Right ventricle myocardium superior (tissue), 1 donor: ENCODE data around the gene NAP1L1. TPM values are rescaled to one million over a fixed set of nuclear protein-coding genes. Genes with fewer than 3 reads are reported as not detected.

Source experiments
- ATAC-seq: fragments of 200-7000 bp; cut with Tn5 transposase; one replicate; pipeline ENCODE4 v1.9.1; 2020; ENCODE audit warnings: mild to moderate bottlenecking; ENCODE audit not compliant: poor library complexity
- DNase-seq: peaks from one replicate; pipeline ENCODE4 v3.0.0-alpha.2; 2020
- intact Hi-C: fragments of 100-400 bp; cut with DNase I; formaldehyde crosslinking; loops from one replicate; pipeline ENCODE4 v1.11.2; 2022
- total RNA-seq: library from RNA; stranded (reverse); fragmentation: NEBNext Ultra II Directional; extraction: Animal tissue kit (Norgen Biotek cat#: 25700); gene quantifications from one replicate; pipeline ENCODE4 v1.2.1, GENCODE V29; 2021
- donor health status: DM: no; HTN: yes; CAD: no; lungs with severe emphysema.

Gene NAP1L1
- total RNA-seq, 1 donor from 2014 or later = 263 TPM

DNA sequence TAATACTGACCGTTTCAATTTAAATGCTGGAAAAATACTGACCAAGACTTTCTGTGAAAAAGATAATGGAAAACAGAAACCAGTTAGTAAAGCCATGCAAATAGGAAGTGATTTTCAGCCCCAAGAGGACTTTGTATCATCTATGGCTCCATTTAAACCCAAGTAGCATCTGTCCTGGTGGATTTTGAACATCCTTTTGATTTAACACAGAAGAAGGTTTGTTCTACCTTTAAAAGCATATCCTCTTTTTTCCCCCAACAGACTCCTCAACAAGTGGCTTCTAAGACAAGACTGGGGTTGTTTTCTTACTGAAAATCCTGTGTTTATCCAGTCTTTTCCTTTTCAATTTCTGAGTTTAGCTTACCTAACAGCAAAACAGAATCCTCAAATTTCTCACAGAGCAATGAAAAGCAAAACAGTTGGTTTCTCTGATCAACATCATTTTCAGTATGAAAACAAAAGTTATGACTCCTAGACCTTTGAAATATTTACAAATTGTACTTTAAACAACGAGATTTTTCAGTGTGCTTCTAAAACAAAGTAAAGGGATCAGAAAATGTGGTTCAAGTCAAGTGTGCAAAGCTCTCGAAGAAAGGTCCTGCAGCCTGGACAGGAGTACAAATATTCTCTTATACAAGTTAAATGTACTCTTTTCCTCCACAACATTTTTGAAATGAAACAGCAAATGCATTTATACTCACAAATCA, 55.8 kb downstream of the NAP1L1 start:
- intact Hi-C loops = no loop called here
- DNase-seq = no peak
- ATAC-seq = no peak

DNA sequence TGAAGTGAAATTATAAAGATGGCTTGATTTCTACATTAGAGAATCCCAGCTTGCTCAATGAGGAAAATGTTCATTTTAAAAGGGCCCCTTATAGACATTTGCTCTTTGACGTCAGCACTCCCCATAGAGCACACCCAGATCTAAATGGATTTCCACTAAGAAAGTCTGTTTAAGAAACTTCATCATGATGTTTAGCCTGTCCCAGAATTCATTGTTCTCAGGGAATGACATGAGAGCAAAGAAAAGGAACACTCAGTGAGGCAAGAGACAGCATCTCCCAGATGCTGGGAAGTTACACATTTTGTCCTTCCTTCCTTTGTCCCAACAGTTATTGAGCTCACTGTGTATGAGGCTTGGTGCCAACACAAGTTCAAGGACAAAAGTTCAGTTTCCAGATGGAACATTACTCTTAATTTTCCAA, 57.8 kb downstream of the NAP1L1 start:
- intact Hi-C loops = no loop called here
- DNase-seq (no peak), ATAC-seq (no peak)

DNA sequence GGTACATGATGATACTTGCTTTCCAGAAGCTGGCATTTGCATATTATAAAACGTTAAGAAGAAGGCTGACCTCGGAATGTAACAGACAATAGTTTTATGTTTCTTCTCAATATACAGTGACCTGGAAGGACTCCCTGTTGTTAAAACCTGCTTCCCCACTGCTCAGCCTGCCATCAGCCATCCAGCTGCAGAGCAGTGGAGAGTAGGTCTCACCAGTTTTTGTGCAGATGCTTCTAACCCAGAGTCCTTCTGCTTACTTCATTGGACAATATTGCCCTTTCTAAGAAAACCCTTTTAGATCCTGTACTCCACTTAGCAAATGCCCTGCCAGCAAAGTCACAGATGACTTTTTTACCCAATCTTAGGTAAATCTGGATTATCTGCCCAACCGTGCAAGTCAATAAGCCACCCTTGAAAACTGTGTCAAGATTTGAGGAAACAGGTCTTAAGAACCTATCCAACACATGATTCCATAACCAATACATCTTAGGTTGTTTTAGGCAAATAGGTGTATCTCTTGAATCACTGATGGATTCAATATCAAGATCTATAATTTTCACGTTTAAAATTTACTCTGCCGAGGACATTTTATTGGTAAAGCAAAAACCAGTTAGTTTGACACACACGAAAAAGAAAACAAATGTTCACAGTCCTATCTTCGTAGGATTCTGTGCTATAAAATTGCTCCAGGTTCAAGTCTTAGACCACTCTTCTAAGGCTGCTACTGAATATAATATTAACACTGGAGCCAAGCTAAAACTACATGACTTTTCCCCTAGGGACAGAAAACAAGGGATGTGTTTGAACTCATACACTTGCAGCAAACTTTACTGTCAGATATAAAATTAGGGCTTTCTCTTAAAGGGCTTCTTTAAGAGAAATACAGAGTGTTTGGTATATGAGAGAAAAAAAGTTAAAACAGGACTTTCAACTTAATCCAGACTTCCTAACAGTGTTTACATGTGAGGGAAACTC, 58.6 kb downstream of the NAP1L1 start:
- intact Hi-C loops = no loop called here
- DNase-seq (no peak), ATAC-seq (no peak)

DNA sequence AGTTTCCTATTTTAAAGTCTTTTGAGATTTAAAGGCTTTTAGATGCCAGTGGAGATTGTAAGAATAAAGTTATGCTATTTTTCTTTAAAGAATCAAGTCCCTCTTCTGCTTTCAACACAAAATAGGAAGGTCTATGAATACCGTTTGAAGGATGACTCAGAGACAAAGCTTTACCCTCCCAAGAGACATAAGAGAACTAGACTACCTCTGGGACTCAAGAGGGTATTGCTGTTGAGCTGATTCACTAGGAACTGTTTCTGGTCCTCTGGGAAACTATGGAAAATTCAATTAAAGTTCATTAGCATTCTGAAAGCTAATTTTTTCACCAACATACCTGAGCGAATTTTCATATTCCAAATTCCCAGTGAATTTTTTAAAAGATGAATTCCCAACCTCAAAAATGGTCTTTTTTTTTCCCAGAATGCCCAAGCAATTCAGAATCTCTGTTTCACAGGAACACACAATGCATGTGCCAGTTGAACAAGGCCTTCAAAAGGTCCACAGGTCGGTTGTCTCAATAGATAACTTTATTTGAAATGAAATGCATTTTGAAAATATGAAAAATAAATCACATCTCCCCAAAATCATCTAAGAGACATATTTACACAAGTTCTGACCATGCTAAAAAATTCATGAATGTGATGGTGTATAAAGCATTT, 59.4 kb downstream of the NAP1L1 start:
- no peak for DNase-seq
- ATAC-seq = no peak
- intact Hi-C loops = no loop called here

DNA sequence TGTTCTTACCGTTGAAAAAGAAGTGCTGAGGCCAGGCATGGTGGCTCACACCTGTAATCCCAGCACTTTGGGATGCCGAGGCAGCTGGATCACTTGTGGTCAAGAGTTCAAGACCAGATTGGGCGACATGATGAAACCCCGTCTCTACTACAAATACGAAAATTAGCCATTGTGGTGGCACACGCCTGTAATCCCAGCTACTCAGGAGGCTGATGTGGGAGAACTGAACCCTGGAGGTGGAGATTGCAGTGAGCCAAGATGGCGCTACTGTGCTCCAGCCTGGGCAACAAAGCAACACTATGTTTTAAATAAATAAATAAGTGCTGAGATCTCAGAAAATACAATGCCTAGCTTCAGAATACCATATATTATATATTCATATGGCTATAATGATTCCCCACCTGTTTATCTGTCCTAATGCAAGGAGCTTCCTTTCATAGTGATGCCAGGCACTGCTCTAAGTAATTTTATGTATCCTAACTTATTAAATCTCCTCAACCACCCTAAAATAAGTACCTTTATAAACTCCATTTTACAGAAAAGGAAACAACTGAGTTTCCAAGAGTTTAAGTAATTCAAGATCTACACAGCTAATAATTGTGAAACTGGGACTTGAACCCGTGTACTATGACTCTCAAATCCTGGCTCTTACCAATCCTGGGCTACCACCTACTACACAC, 60.2 kb downstream of the NAP1L1 start:
- ATAC-seq = no peak
- no peak for DNase-seq
- intact Hi-C loops = no loop called here

DNA sequence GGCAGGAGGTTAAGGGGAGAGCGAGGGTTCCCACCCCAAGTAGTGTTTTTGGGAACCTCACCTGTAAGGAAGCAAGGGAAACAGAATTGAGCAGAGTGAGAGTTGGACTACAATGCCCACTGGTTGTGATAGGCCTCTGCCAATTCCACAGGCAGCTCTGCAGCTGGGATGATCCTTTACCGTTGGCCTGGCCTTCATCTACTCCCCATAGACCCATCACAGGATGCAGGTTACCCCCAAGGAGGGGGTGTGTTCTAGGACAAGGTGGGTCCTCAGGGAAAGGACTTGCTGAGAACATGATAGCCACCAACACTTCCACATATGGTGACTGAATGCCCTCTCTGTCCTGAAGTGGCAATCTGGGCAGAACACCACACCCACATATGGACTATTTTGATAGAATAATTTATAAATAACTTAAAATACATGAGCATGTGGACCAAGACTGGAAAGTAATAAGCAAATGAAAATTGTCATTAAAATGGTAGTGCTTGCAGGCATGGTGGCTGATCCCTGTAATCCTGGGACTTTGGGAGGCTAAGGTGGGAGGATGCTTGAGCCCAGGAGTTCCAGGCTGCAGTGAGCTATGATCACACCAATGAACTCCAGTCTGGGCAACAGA, 61.3 kb downstream of the NAP1L1 start:
- intact Hi-C loops = no loop called here
- ATAC-seq (no peak), DNase-seq (no peak)

DNA sequence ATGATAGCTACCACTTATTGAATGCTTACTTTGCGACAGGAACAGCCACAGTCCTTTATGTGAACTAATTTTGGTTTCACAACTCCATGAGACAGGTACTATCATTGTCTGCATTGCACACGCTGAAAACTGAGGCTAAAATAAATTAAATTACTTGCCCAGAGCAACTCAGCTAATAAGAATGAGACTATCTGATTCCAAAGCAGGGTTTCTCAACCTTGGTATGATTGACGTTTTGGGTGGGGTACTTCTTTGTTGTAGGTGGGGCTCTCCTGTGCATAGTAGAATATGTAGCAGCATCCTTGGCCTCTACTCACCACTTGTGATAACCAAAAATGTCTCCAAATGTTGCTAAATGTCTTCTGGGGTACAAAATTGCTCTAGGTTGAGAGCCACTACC, 62.0 kb downstream of the NAP1L1 start:
- no peak for DNase-seq
- intact Hi-C loops = no loop called here

DNA sequence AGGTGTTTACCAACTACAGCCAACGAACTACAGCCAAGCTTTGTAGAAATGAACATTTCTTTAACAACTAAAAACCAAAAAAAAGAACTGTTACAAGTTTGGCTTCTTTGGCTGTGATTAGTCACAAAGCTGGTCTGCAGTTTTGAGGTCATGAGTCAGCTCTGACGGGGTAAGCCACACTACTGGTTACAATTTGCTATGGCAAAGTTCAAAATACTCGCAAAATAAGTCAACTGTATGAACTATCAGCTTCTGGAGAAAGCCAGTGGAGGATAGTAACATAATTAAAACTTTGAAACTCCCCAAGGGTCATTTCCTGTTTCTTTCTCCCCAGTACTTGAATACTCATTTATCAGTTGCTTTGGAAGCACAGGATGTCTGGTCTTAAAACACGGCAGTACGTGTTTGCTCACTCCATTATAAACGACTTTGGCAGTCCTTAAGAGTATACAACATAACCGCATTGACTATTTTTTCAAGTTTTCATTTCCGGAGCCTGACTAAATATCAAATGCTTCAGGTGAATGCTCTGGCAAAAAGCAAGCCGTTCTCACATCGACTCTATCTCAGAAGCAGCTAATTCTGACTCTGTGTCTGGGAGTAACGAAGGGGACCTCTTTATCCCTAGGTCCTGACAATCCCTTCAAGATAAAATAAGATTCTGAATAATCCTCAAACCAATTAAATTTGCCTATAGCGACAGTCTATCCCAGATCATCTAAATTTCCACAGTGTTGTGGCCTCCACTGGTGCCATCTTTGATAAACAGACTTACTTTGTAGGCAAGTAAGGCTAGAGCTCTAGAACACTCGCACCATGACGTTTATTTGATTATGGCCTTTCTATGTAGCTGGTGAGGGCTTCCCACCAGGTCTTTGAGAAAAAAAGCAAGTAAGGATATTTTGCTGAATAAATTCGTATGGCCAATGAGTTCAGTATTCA, 63.5 kb downstream of the NAP1L1 start:
- DNase-seq (no peak), ATAC-seq (no peak)
- intact Hi-C loops = no loop called here

More for the DNA sequence above, 62.0 kb downstream of the NAP1L1 start:
- no peak for ATAC-seq

DNA sequence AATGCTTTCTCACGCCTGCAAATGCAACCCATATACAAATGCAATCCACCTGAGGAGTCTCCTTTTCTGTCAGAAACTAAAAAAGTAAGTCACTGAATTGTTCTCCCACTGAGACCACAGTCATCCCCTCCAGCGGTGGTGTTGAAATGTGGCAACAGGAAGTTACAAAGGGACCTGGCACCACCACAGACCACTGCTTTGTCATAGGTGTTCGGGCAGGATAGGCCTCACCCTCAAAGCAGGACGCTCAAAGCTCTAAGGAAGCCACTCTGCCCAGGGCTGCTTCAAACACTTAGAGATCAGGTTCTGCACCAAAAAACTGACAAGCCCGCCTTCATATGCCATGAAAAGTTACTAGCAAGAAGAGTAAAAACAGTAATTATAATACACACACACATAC, 64.2 kb downstream of the NAP1L1 start:
- ATAC-seq = no peak
- intact Hi-C loops = no loop called here

DNA sequence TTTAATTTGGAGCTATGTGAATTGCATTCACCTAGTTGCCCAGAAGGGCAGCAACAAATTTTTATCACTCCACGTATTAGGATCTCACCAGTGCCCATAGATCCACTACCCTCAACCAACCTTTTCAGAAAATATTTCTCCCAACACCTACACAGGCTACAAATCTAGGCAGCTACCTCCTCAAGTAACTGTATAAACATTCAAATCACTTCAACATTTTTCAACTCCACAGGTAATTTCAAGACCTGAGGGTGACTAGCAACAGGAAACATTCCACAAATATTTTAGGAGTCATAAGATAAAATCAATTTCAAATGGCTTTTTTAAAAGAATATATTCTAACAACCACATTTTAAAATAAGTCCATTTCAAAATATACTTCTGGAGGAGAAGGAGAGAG, 65.8 kb downstream of the NAP1L1 start:
- intact Hi-C loops = no loop called here
- peak; percentile 20 for ATAC-seq
- no peak for DNase-seq

More for the DNA sequence above, 64.2 kb downstream of the NAP1L1 start:
- no peak for DNase-seq

DNA sequence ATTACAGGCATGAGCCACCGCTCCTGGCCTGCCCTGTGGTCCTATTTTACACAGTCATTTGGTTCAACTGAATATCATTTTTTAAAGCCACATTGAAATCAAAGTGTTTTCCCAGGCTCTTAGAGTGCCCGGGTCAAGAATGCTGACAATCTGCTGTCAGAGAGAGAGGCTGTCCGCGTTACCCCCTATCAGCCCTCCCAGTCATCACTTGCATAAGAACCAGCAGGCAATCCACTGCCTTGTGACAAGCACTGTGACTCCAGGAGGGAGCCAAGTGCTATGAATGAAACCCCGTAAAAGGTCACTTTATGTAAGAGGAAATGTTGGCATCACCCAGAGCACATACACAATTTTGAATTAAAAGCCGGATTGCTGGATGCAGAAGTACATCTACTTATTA, 66.4 kb downstream of the NAP1L1 start:
- intact Hi-C loops = no loop called here
- ATAC-seq (peak; percentile 96), DNase-seq (peak; percentile 49)

DNA sequence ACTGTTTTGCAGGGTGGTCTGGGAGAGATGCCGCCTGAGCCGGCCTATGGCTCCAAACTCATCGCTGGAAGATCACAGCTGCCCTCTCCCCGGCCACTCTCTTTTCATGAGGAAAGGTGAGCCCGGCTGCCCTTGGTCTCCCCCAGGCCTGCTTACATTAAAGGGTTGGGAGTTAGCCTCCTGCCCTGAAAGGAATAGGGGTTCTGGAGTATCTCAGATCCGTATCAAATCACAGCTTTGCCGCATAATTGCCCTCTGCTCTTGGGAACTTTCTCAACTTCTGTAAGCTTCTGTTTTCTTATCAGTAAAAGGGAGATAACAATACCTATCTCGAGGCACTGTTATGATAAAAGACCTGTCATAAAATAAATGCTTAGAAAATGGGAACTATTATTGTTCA, 70.5 kb downstream of the NAP1L1 start:
- intact Hi-C loops = no loop called here
- no peak for DNase-seq
- ATAC-seq = no peak

DNA sequence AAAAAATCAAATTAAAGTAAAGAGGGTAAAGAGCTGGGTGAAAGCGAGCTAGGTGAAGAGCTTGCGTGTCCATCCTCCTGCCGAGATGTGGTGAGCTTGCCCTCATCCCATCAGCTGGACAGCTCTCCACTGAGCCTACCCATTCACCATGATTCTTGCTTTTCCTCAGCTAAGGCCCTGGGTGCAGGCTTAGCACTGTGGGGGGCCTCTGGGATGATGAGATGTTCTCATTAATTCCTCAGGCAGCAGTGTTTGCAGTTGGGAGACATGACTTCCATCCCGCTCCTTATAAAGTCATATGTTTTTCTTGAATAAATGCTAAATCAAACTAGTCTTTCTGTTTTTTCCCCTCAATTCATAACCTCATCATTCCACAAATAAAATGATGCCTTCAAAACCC, 70.9 kb downstream of the NAP1L1 start:
- DNase-seq = no peak
- intact Hi-C loops = no loop called here
- no peak for ATAC-seq

DNA sequence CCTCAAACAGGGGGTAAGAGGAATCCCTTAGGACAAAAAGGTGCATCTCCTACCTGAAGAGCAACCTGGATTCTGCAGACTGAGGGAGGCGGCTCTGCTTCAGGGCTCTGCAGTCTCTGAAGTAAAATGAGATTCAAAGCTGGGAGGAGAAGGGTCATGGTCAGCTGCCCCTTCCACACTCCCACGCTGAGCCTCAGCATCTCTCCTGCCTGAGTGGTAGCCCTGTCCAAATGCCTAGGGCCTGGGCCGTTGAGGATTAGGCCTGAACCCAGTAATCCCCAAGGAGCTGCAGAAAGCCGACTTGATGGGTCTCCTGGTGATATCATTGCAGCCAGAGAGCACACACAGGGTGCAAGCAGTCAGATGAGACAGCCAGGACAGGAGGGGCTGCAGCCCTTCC, 71.8 kb downstream of the NAP1L1 start:
- intact Hi-C loops = no loop called here
- no peak for ATAC-seq

DNA sequence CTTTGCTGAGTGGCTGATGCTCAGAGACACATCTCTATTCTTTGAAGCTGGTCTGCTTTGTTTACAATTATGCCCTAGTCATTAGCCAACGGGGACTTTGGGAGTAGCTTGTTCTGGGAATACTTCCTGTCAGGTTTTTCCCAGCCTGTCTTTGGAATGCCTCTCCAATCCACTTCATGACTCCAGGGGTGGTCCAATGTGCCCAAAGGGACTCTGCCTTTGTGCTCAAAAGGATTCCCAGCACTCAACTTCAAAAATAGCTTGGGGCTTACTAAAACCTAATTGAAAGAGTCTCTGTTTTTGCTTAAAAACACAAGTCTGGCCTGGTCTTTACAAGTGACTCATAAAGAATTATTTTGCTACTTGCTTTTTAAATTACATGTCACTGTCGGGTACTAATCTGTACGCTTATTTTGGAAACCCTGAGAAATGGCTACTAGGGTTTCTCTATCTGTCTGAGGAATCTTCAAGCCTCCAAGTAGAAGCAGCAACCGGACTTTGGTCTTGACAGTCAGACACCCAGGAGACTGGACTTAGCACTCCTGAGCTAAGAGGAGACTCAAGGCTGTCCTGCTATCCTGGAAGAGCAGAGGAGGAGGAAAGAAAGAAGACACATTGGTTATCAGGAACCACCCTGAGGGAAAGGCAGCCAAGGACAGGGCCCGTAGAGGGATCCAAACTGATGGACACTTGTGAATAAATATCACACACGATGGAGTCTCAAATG, 73.6 kb downstream of the NAP1L1 start:
- ATAC-seq = no peak
- intact Hi-C loops = no loop called here
- no peak for DNase-seq

More for the DNA sequence above, 71.8 kb downstream of the NAP1L1 start:
- DNase-seq = no peak

DNA sequence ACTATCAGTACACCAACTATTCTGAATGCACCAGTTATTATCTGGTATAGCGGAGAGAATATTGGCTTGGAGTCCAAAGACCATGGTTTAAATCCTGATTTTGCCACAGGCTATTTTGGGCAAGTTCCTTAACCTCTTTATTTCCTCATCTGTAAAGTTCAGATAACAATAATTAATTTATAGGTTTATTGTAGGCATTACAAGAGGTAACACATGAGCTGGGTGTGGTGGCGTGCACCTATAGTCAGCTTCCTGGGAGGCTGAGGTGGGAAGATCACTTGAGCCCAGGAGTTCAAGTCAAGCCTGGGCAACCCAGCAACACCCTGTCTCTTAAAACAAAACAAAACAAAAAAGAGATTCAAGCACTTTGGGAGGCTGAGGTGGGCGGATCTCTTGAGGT, 76.1 kb downstream of the NAP1L1 start:
- intact Hi-C loops = no loop called here
- no peak for ATAC-seq
- DNase-seq = no peak

DNA sequence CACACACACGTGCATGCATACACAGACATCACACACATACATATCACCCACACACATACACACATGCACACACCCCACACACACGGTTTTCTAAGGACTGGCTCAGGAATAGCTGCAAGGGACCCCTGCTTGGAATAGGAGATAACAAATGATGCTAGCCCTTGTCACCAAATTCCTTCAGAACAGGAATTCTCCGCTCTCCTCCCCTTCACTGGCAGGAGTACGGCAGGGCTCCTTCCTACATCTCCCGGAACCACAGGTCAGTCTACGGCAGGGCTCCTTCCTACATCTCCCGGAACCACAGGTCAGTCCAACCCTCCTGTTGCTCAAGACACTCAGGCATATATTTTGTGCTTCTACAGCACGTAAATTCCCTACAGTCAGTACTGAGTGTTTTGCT, 76.8 kb downstream of the NAP1L1 start:
- ATAC-seq (no peak), DNase-seq (no peak)
- intact Hi-C loops = no loop called here
